ENCODE measurements around the gene EYA4. TPM values are rescaled to one million over a fixed set of nuclear protein-coding genes. Genes with fewer than 3 reads are reported as not detected.

EYA4 gene
- total and polyA plus RNA-seq, 8 donors: 0.03 to 16.3 (median 0.87) TPM; not detected in 1

- Histone ChIP-seq H3K4me3 (no peak overlapping the region), H3K27ac (no peak overlapping the region), H3K4me1 (no peaks in the 10 kb centered on the region), H3K27me3 (no peaks in the 10 kb centered on the region), H3K9me3 (no peaks in the 10 kb centered on the region), H3K36me3 (no peaks in the 10 kb centered on the region)
- WGBS, 5 donors: 19 to 51% (median 33%) methylated on average over 2 of the region's 2 CpGs
- intact Hi-C loops (cut with DNase I; ENCODE audit: low total_unique reads): no loop called here
- no peak for DNase-seq
- TF ChIP-seq POLR2A (IDR thresholded peaks at IDR 0.05) (no peak), EP300 (IDR thresholded peaks at IDR 0.05) (no peak), POLR2AphosphoS5 (IDR thresholded peaks at IDR 0.05) (no peak), CTCF (IDR thresholded peaks at IDR 0.05) (no peak)
Measured at GRCh38 chr6:133423242-133423641, 182.1 kb downstream of the EYA4 start.

- no peak for DNase-seq
- no peaks in the 10 kb centered on the region for H3K9me3 ChIP-seq
- no peak for TF ChIP-seq EP300 (IDR thresholded peaks at IDR 0.05)
- no peak for TF ChIP-seq CTCF (IDR thresholded peaks at IDR 0.05)
- no peak for TF ChIP-seq POLR2A (IDR thresholded peaks at IDR 0.05)
- TF ChIP-seq POLR2AphosphoS5 (IDR thresholded peaks at IDR 0.05): no peak
- intact Hi-C loops (cut with DNase I; ENCODE audit: low total_unique reads): no loop called here
- H3K4me1 ChIP-seq: no peaks in the 10 kb centered on the region
- H3K4me3 ChIP-seq: no peak overlapping the region
- H3K27ac ChIP-seq: no peak overlapping the region
- WGBS, 5 donors: 77 to 100% (median 90%) methylated on average over 1 to 5 of the region's 5 CpGs
- H3K27me3 ChIP-seq: no peaks in the 10 kb centered on the region
- no peaks in the 10 kb centered on the region for H3K36me3 ChIP-seq
Measured at GRCh38 chr6:133424359-133424758, 183.2 kb downstream of the EYA4 start.

- no peaks in the 10 kb centered on the region for H3K4me1 ChIP-seq
- H3K27me3 ChIP-seq: no peaks in the 10 kb centered on the region
- intact Hi-C loops (cut with DNase I; ENCODE audit: low total_unique reads): no loop called here
- no peaks in the 10 kb centered on the region for H3K9me3 ChIP-seq
- H3K4me3 ChIP-seq: no peak overlapping the region
- no peak for DNase-seq
- no peak overlapping the region for H3K27ac ChIP-seq
- no peaks in the 10 kb centered on the region for H3K36me3 ChIP-seq
- 51 to 72% (median 61%) methylated on average over 3 of the region's 3 CpGs for WGBS, 5 donors
- TF ChIP-seq EP300 (IDR thresholded peaks at IDR 0.05) (no peak), CTCF (IDR thresholded peaks at IDR 0.05) (no peak), POLR2AphosphoS5 (IDR thresholded peaks at IDR 0.05) (no peak), POLR2A (IDR thresholded peaks at IDR 0.05) (no peak)
Measured at GRCh38 chr6:133426038-133426437, 184.9 kb downstream of the EYA4 start.

GRCh38 chr6:133428295-133428694 is 187.1 kb downstream of the EYA4 start:
- DNase-seq: no peak
- Histone ChIP-seq H3K4me1 (no peaks in the 10 kb centered on the region), H3K27ac (no peak overlapping the region), H3K27me3 (no peaks in the 10 kb centered on the region), H3K4me3 (no peak overlapping the region), H3K9me3 (no peaks in the 10 kb centered on the region), H3K36me3 (no peaks in the 10 kb centered on the region)
- 75 to 91% (median 81%) methylated on average over 3 of the region's 3 CpGs for WGBS, 5 donors
- no peak for TF ChIP-seq POLR2AphosphoS5 (IDR thresholded peaks at IDR 0.05)
- no peak for TF ChIP-seq EP300 (IDR thresholded peaks at IDR 0.05)
- TF ChIP-seq CTCF (IDR thresholded peaks at IDR 0.05): no peak
- no peak for TF ChIP-seq POLR2A (IDR thresholded peaks at IDR 0.05)
- intact Hi-C loops (cut with DNase I; ENCODE audit: low total_unique reads): no loop called here
